ENCODE data around the gene KLK8. TPM values are rescaled to one million over a fixed set of nuclear protein-coding genes. Genes with fewer than 3 reads are reported as not detected.

Gene KLK8, protein sequence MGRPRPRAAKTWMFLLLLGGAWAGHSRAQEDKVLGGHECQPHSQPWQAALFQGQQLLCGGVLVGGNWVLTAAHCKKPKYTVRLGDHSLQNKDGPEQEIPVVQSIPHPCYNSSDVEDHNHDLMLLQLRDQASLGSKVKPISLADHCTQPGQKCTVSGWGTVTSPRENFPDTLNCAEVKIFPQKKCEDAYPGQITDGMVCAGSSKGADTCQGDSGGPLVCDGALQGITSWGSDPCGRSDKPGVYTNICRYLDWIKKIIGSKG
- not detected for polyA plus RNA-seq

- Mint-ChIP-seq H3K4me3 (no peak within 1 kb of the TSS), H3K4me1 (no peaks in the 10 kb centered on the region), H3K36me3 (no peaks in the 10 kb centered on the region), H3K27ac (no peak within 1 kb of the TSS), H3K9me3 (peaks cover 0 to 2% (median 0%) of the 10 kb centered on the region in 6 donors), H3K27me3 (ENCODE audit: low read depth in 3 of 3) (peaks cover 5 to 18% (median 10%) of the 10 kb centered on the region in 3 donors)
- no peak for DNase-seq
These were observed at the start of gene KLK8 for GRCh38 chr19:51001515-51001914. TSS of gene KLK8 (minus strand) at chr19:51001604. CDS start at chr19:51001167, 437 bp downstream.

- Mint-ChIP-seq H3K9me3 (peaks cover 0 to 7% (median 0%) of the 10 kb centered on the region in 6 donors), H3K4me3 (no peak overlapping the region), H3K27ac (no peak overlapping the region), H3K36me3 (peaks cover 0 to 3% (median 3%) of the 10 kb centered on the region in 3 donors), H3K4me1 (no peaks in the 10 kb centered on the region), H3K27me3 (ENCODE audit: low read depth in 3 of 3) (peaks cover 5 to 14% (median 9%) of the 10 kb centered on the region in 3 donors)
- DNase-seq: no peak
These were observed 45.6 kb upstream of the KLK8 start for GRCh38 chr19:51047031-51047335.

- peaks cover 0 to 4% (median 0%) of the 10 kb centered on the region in 6 donors for H3K9me3 Mint-ChIP-seq
- H3K27ac Mint-ChIP-seq: no peak overlapping the region
- H3K4me3 Mint-ChIP-seq: no peak overlapping the region
- DNase-seq: no peak
- no peaks in the 10 kb centered on the region for H3K4me1 Mint-ChIP-seq
- peaks cover 5 to 7% (median 6%) of the 10 kb centered on the region in 3 donors for H3K27me3 Mint-ChIP-seq (ENCODE audit: low read depth in 3 of 3)
- H3K36me3 Mint-ChIP-seq: peaks cover 0 to 3% (median 0%) of the 10 kb centered on the region in 3 donors
These were observed 42.9 kb upstream of the KLK8 start for GRCh38 chr19:51044327-51044726.

DNA sequence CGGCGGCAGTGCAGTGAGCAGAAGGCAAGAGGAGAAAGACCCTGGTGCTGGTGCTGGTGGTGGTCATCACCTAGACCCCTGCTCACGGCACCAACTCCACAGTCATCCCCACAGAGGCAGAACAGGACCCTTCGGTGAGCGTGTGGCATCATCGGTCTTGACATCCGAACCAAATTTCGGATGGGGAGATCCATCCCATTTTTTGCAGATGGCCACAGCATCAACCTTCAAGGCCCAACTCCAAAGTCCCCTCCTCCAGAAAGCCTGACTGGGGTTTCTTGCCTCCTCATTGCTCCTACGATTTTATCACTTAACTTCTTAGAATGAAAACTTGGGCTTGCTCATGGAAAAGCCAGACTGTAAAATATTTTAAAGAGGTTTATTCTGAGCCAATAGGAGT, 42.1 kb upstream of the KLK8 start:
- H3K4me1 Mint-ChIP-seq: no peaks in the 10 kb centered on the region
- H3K36me3 Mint-ChIP-seq: peaks cover 0 to 3% (median 0%) of the 10 kb centered on the region in 3 donors
- H3K27ac Mint-ChIP-seq: no peak overlapping the region
- no peak for DNase-seq
- H3K9me3 Mint-ChIP-seq: no peaks in the 10 kb centered on the region
- peaks cover 2 to 5% (median 3%) of the 10 kb centered on the region in 3 donors for H3K27me3 Mint-ChIP-seq (ENCODE audit: low read depth in 3 of 3)
- no peak overlapping the region for H3K4me3 Mint-ChIP-seq

DNA sequence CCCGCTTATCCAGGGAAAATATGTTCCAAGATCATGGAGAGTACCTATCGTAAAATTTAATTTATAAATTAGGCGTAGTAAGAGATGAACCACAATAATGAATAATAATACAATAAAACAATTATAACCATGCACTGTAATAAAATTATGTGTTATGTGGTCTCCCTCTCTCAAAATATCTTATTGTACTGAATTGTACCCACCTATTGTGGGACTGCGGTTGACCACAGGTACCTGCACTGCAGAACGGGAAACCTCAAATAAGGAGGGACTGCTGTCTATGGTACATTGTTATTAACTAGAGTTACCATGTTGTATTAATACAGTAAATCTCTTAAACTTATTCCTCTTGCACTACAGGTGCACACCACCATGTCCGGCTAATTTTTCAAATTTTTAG, 38.7 kb upstream of the KLK8 start:
- no peak for DNase-seq
- H3K9me3 Mint-ChIP-seq: no peaks in the 10 kb centered on the region
- H3K36me3 Mint-ChIP-seq: no peaks in the 10 kb centered on the region
- H3K4me3 Mint-ChIP-seq: no peak overlapping the region
- H3K4me1 Mint-ChIP-seq: no peaks in the 10 kb centered on the region
- peaks cover 2 to 6% (median 3%) of the 10 kb centered on the region in 3 donors for H3K27me3 Mint-ChIP-seq (ENCODE audit: low read depth in 3 of 3)
- H3K27ac Mint-ChIP-seq: no peak overlapping the region

GRCh38 chr19:51036519-51036918, 35.1 kb upstream of the KLK8 start:
- no peaks in the 10 kb centered on the region for H3K36me3 Mint-ChIP-seq
- H3K4me3 Mint-ChIP-seq: no peak overlapping the region
- no peaks in the 10 kb centered on the region for H3K9me3 Mint-ChIP-seq
- no peaks in the 10 kb centered on the region for H3K4me1 Mint-ChIP-seq
- no peak overlapping the region for H3K27ac Mint-ChIP-seq
- H3K27me3 Mint-ChIP-seq (ENCODE audit: low read depth in 3 of 3): peaks cover 3 to 10% (median 8%) of the 10 kb centered on the region in 3 donors
- DNase-seq: no peak

- H3K4me1 Mint-ChIP-seq: no peaks in the 10 kb centered on the region
- peak within 1 kb of the TSS in 2 of 6 donors; percentile 17 to 46 for H3K27ac Mint-ChIP-seq
- H3K4me3 Mint-ChIP-seq: no peak within 1 kb of the TSS
- peaks cover 0 to 4% (median 0%) of the 10 kb centered on the region in 6 donors for H3K9me3 Mint-ChIP-seq
- no peaks in the 10 kb centered on the region for H3K36me3 Mint-ChIP-seq
- peaks cover 7 to 13% (median 8%) of the 10 kb centered on the region in 3 donors for H3K27me3 Mint-ChIP-seq (ENCODE audit: low read depth in 3 of 3)
- no peak for DNase-seq
These were observed 33.3 kb upstream of the KLK8 start, which contains the start of gene KLK12 for GRCh38 chr19:51034704-51035103. TSS of gene KLK12 (minus strand) at chr19:51035002. CDS start at chr19:51034621, 381 bp downstream.

DNA sequence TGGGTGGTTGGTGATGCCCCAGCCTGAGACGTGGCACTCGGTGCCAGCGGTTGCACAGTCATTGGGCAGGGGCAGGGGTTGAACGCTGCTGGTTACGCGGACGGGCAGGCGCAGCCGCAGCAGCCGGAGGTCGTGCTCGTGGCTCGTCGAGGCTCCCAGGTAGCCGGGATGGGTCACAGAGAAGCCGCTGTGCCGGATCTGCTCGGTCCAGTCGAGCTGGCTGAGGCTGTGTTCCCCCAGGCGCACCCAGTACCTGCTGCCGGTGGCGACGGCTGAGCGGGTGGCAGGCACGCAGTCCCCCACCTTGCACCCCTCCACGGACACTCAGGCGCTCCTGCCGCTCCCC, 30.4 kb upstream of the KLK8 start:
- no peak for DNase-seq
- no peaks in the 10 kb centered on the region for H3K4me1 Mint-ChIP-seq
- H3K27me3 Mint-ChIP-seq (ENCODE audit: low read depth in 3 of 3): peaks cover 8 to 16% (median 12%) of the 10 kb centered on the region in 3 donors
- no peak overlapping the region for H3K27ac Mint-ChIP-seq
- H3K4me3 Mint-ChIP-seq: no peak overlapping the region
- peaks cover 0 to 4% (median 0%) of the 10 kb centered on the region in 6 donors for H3K9me3 Mint-ChIP-seq
- H3K36me3 Mint-ChIP-seq: peaks cover 0 to 2% (median under 1%) of the 10 kb centered on the region in 3 donors

DNA sequence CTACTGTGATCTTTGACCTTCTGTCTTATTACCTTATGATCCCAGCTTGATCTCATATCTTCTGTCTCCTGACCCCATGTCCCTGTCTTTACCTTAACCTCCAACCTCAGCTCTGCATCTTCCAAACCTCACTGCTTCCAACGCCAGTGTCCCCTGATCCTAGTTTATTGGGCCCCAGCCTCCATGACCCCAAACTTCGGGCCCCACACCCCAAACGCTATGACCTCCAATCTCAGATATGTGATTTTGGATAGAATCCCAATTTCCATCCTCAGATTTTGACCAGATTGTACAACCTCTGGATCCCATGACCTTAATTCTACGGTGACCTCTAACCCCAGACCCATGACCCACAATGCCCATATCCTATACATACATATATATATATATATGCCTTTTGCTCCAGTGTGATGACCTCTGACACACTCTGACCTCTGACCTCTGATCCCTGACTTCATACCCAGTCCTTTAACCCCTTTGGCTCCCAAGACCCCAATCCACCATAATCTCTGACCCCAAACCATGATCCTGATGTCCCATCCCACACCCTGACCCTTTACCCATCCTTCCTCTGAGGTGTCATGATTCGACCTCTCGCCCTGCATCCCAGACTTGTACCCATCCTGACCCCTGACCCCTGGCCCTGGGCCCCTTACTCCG, 29.9 kb upstream of the KLK8 start:
- DNase-seq: no peak
- H3K4me1 Mint-ChIP-seq: no peaks in the 10 kb centered on the region
- H3K36me3 Mint-ChIP-seq: peaks cover 0 to 4% (median 3%) of the 10 kb centered on the region in 3 donors
- peaks cover 6 to 16% (median 12%) of the 10 kb centered on the region in 3 donors for H3K27me3 Mint-ChIP-seq (ENCODE audit: low read depth in 3 of 3)
- no peak overlapping the region for H3K4me3 Mint-ChIP-seq
- H3K9me3 Mint-ChIP-seq: peaks cover 0 to 4% (median 0%) of the 10 kb centered on the region in 6 donors
- H3K27ac Mint-ChIP-seq: no peak overlapping the region

DNA sequence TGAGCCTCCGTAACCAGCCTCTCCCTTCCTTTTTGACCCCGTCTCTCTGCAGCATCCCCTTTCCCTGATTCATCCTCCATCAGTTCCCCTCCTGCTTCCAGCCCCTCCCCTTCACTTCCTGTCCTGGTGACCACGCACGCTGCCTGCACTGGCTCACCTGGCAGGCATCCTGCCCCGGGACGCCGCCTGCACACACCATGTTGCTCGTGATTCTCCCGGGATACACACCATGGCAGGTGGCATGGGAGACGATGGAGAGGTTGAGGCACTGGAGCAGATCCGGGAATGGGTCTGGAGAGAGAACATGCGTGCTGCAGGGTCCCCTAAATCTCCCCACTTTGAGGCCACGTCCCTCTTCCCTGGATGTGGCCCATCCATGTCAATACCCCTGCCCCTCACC, 29.2 kb upstream of the KLK8 start:
- Mint-ChIP-seq H3K27me3 (ENCODE audit: low read depth in 3 of 3) (peaks cover 6 to 13% (median 12%) of the 10 kb centered on the region in 3 donors), H3K36me3 (peaks cover 0 to 4% (median 3%) of the 10 kb centered on the region in 3 donors), H3K27ac (no peak overlapping the region), H3K9me3 (peaks cover 0 to 4% (median 0%) of the 10 kb centered on the region in 6 donors), H3K4me3 (no peak overlapping the region), H3K4me1 (no peaks in the 10 kb centered on the region)
- DNase-seq: no peak

GRCh38 chr19:51029718-51030117, 28.3 kb upstream of the KLK8 start:
- peaks cover 0 to 4% (median 0%) of the 10 kb centered on the region in 6 donors for H3K9me3 Mint-ChIP-seq
- DNase-seq: no peak
- no peaks in the 10 kb centered on the region for H3K4me1 Mint-ChIP-seq
- no peak overlapping the region for H3K4me3 Mint-ChIP-seq
- no peak overlapping the region for H3K27ac Mint-ChIP-seq
- H3K36me3 Mint-ChIP-seq: peaks cover 0 to 4% (median 3%) of the 10 kb centered on the region in 3 donors
- peaks cover 6 to 14% (median 13%) of the 10 kb centered on the region in 3 donors for H3K27me3 Mint-ChIP-seq (ENCODE audit: low read depth in 3 of 3)

GRCh38 chr19:51027873-51028272, 26.5 kb upstream of the KLK8 start:
- Mint-ChIP-seq H3K27ac (no peak overlapping the region), H3K36me3 (peaks cover 0 to 4% (median 3%) of the 10 kb centered on the region in 3 donors), H3K4me1 (no peaks in the 10 kb centered on the region), H3K27me3 (ENCODE audit: low read depth in 3 of 3) (peaks cover 8 to 15% (median 14%) of the 10 kb centered on the region in 3 donors), H3K4me3 (no peak overlapping the region), H3K9me3 (peaks cover 0 to 5% (median 0%) of the 10 kb centered on the region in 6 donors)
- no peak for DNase-seq

DNA sequence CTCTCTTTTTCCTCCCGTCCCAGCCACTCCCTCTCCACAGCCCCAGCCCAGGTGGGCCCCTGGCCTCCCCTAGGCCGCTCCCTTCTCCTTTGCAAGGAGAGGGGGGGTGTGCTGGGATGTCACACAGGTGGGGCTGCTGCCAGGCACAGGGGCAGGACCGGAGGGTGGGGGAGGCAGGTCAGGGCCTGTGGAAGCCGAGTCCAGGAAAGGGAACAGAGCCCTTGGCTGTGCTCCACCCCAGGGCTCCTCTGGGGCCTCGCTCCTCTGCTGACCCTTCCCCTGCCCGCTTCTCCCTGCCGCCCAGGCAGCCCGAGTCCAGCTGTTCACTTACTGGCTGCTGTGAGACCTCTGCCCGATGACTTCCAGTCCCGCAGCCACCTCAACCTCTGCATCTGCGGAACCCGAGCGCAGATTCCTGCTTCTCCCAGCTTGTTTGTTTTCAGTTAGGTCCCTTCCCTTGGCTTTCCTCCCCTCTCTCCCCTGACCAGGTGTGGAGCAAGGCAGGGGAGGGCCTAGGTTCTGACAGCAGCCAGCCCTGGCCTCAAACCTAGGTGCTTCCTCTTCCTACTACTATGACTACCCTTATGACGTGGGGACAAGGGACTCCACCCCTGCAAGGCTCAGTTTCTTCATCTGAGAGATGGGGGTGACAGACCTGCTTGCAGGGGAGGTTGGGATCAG, 25.9 kb upstream of the KLK8 start:
- H3K27ac Mint-ChIP-seq: peak overlapping the region in 1 of 6 donors; percentile 65
- H3K27me3 Mint-ChIP-seq (ENCODE audit: low read depth in 3 of 3): peaks cover 3 to 17% (median 17%) of the 10 kb centered on the region in 3 donors

DNA sequence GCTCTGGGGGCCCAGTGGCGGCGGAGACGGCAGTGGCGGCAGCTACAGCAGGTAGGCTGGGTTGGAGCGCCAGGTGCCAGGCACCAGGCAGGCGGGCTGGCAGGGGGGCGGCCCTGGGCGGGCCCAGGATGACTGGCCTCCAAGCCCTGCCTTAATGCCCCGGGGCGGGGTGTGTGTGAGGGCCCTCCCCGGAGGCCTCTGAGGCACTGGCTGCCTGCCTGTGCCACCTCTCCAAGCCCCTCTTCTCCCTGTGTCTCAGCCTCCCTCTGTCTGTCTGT, 25.1 kb upstream of the KLK8 start, which contains the start of gene KLK11:
KLK11 (minus strand) TSS at position 63 of the 278 bp plus-strand sequence. CDS start 985 bp downstream, outside the sequence.
- H3K4me3 Mint-ChIP-seq: no peak within 1 kb of the TSS
- H3K27me3 Mint-ChIP-seq (ENCODE audit: low read depth in 3 of 3): peaks cover 2 to 17% (median 15%) of the 10 kb centered on the region in 3 donors
- peaks cover 0 to 4% (median 3%) of the 10 kb centered on the region in 3 donors for H3K36me3 Mint-ChIP-seq
- peak within 1 kb of the TSS in 1 of 6 donors; percentile 65 for H3K27ac Mint-ChIP-seq
- no peak for DNase-seq
- no peaks in the 10 kb centered on the region for H3K4me1 Mint-ChIP-seq
- peaks cover 0 to 5% (median 0%) of the 10 kb centered on the region in 6 donors for H3K9me3 Mint-ChIP-seq

More for the DNA sequence above, 25.9 kb upstream of the KLK8 start:
- H3K4me3 Mint-ChIP-seq: no peak overlapping the region
- DNase-seq: no peak
- H3K9me3 Mint-ChIP-seq: peaks cover 0 to 5% (median 0%) of the 10 kb centered on the region in 6 donors
- peaks cover 0 to 4% (median 3%) of the 10 kb centered on the region in 3 donors for H3K36me3 Mint-ChIP-seq
- no peaks in the 10 kb centered on the region for H3K4me1 Mint-ChIP-seq
